Uterus (tissue), 4 donors: ENCODE measurements around the gene ZNF490. TPM values are rescaled to one million over a fixed set of nuclear protein-coding genes. Genes with fewer than 3 reads are reported as not detected.

Experiments
- DNase-seq, 2 donors: peaks; one replicate each; pipeline ENCODE4 v3.0.0-alpha.2; 2019 to 2020
- H3K27ac ChIP-seq, 2 donors: fragments of 200-600 bp; sonication (generic); 1 replicate in 1 of 2; 2 replicates in 1 of 2; pipeline ENCODE4 v1.5.1; 2016 to 2018
- H3K27me3 ChIP-seq, 2 donors: fragments of 200-600 bp; sonication (generic); one replicate each; pipeline ENCODE4 v1.5.1; 2018 to 2019; ENCODE audit warnings: control low read depth in 1 of 2
- H3K36me3 ChIP-seq, 2 donors: fragments of 200-600 bp; sonication (generic); one replicate each; pipeline ENCODE4 v1.5.1; 2019; ENCODE audit warnings: control low read depth in 1 of 2
- H3K4me1 ChIP-seq, 2 donors: fragments of 200-600 bp; sonication (generic); one replicate each; pipeline ENCODE4 v1.5.1; 2018 to 2019; ENCODE audit warnings: control low read depth in 1 of 2
- H3K4me3 ChIP-seq, 2 donors: fragments of 200-600 bp; sonication (generic); 1 replicate in 1 of 2; 2 replicates in 1 of 2; pipeline ENCODE4 v1.5.1; 2018 to 2019; ENCODE audit warnings: mild to moderate bottlenecking in 1 of 2
- H3K9me3 ChIP-seq, 2 donors: fragments of 200-600 bp; sonication (generic); one replicate each; pipeline ENCODE4 v1.5.1; 2019; ENCODE audit warnings: control low read depth in 1 of 2
- CTCF ChIP-seq, 4 experiments: fragments of 200-600 bp in 2 of 4; fragments of 450-650 bp in 2 of 4; sonication (generic) in 2 of 4; IDR thresholded peaks; one replicate each; pipeline ENCODE4 v1.5.1; 2016 to 2019; ENCODE audit warnings: antibody characterized with exemption in 4 of 4, mild to moderate bottlenecking in 2 of 4, moderate library complexity in 1 of 4
- POLR2A ChIP-seq, 2 donors: fragments of 450-650 bp; IDR thresholded peaks; one replicate each; pipeline ENCODE4 v1.6.1; 2016; ENCODE audit warnings: antibody characterized with exemption in 2 of 2, mild to moderate bottlenecking in 1 of 2, moderate library complexity in 1 of 2
- intact Hi-C: fragments of 100-400 bp; cut with DNase I; formaldehyde crosslinking; loops from one replicate; pipeline ENCODE4 v1.15.1; 2023; ENCODE audit warnings: low total_unique reads
- total RNA-seq, 4 donors: library from RNA; depleted of rRNA in 3 of 4; stranded (reverse); fragments of >200 nt in 3 of 4; gene quantifications; one replicate each; pipeline versions ENCODE4 v1.1.0 to v1.2.4, GENCODE V29; 2014 to 2023
- donor health status: DM: yes; HTN: yes; CAD: no.

ZNF490 gene
- total RNA-seq, 4 donors from 2014 or later = 0.59 to 15.4 (median 8.1) TPM

GRCh38 chr19:12642506-12642905, 31.9 kb upstream of the ZNF490 start:
- H3K4me3 ChIP-seq = no peak overlapping the region
- no peaks in the 10 kb centered on the region for H3K9me3 ChIP-seq
- no peaks in the 10 kb centered on the region for H3K27me3 ChIP-seq
- no peaks in the 10 kb centered on the region for H3K4me1 ChIP-seq
- no peak for DNase-seq
- no peak overlapping the region for H3K27ac ChIP-seq
- intact Hi-C loops = no loop called here
- TF ChIP-seq POLR2A (IDR thresholded peaks at IDR 0.05) = no peak
- TF ChIP-seq CTCF (IDR thresholded peaks at IDR 0.05) = no peak
- H3K36me3 ChIP-seq = no peaks in the 10 kb centered on the region

- H3K4me1 ChIP-seq = no peaks in the 10 kb centered on the region
- TF ChIP-seq CTCF (IDR thresholded peaks at IDR 0.05) (no peak), POLR2A (IDR thresholded peaks at IDR 0.05) (no peak)
These were observed 30.8 kb upstream of the ZNF490 start for GRCh38 chr19:12641456-12641855.

GRCh38 chr19:12639901-12640613, 29.4 kb upstream of the ZNF490 start:
- H3K4me3 ChIP-seq = no peak overlapping the region
- no peaks in the 10 kb centered on the region for H3K9me3 ChIP-seq
- intact Hi-C loops = no loop called here
- peak; percentile 72 to 74 for DNase-seq
- no peaks in the 10 kb centered on the region for H3K27me3 ChIP-seq
- TF ChIP-seq CTCF (IDR thresholded peaks at IDR 0.05) (peak; percentile 60 to 79 (median 64)), POLR2A (IDR thresholded peaks at IDR 0.05) (no peak)
- no peaks in the 10 kb centered on the region for H3K4me1 ChIP-seq
- H3K27ac ChIP-seq = no peak overlapping the region
- no peaks in the 10 kb centered on the region for H3K36me3 ChIP-seq

More at GRCh38 chr19:12641456-12641855, 30.8 kb upstream of the ZNF490 start:
- Histone ChIP-seq H3K36me3 (no peaks in the 10 kb centered on the region), H3K27ac (no peak overlapping the region), H3K9me3 (no peaks in the 10 kb centered on the region), H3K27me3 (no peaks in the 10 kb centered on the region), H3K4me3 (no peak overlapping the region)
- no peak for DNase-seq
- intact Hi-C loops = no loop called here

GRCh38 chr19:12638611-12639182, 28.1 kb upstream of the ZNF490 start:
- H3K27me3 ChIP-seq = no peaks in the 10 kb centered on the region
- TF ChIP-seq CTCF (IDR thresholded peaks at IDR 0.05) (no peak), POLR2A (IDR thresholded peaks at IDR 0.05) (no peak)
- H3K4me1 ChIP-seq = no peaks in the 10 kb centered on the region
- H3K4me3 ChIP-seq = no peak overlapping the region
- no peak for DNase-seq
- H3K27ac ChIP-seq = no peak overlapping the region
- H3K9me3 ChIP-seq = no peaks in the 10 kb centered on the region
- no peaks in the 10 kb centered on the region for H3K36me3 ChIP-seq
- intact Hi-C loops = no loop called here

GRCh38 chr19:12636631-12637030, 26.0 kb upstream of the ZNF490 start:
- intact Hi-C loops = no loop called here
- no peak for TF ChIP-seq CTCF (IDR thresholded peaks at IDR 0.05)
- TF ChIP-seq POLR2A (IDR thresholded peaks at IDR 0.05) = no peak
- DNase-seq = no peak
- Histone ChIP-seq H3K27me3 (no peaks in the 10 kb centered on the region), H3K27ac (no peak overlapping the region), H3K36me3 (no peaks in the 10 kb centered on the region), H3K4me3 (no peak overlapping the region), H3K4me1 (no peaks in the 10 kb centered on the region), H3K9me3 (no peaks in the 10 kb centered on the region)
